Stomach (tissue), 4 donors: ENCODE results near the gene XPC.

ENCODE experiments used
- CTCF ChIP-seq, 7 experiments: fragments of 450-650 bp in 4 of 7; fragments of 200-600 bp in 3 of 7; sonication (generic) in 3 of 7; IDR thresholded peaks; one replicate each; pipeline ENCODE4 v1.5.1; 2016 to 2019; ENCODE audit warnings: antibody characterized with exemption in 7 of 7, control low read depth in 2 of 7, mild to moderate bottlenecking in 1 of 7
- POLR2A ChIP-seq, 4 donors: fragments of 450-650 bp; IDR thresholded peaks; one replicate each; pipeline ENCODE4 v1.6.1; 2016; ENCODE audit warnings: antibody characterized with exemption in 4 of 4, control low read depth in 2 of 4, mild to moderate bottlenecking in 1 of 4, moderate library complexity in 1 of 4
- POLR2AphosphoS5 ChIP-seq, 3 donors: sonication (generic); formaldehyde crosslinking; IDR thresholded peaks; one replicate each; pipeline ENCODE4 v1.6.1; 2016; ENCODE audit warnings: antibody characterized with exemption in 3 of 3

GRCh38 chr3:14202874-14203520, 24.6 kb upstream of the XPC start:
- no peak for TF ChIP-seq CTCF (IDR thresholded peaks at IDR 0.05)
- no peak for TF ChIP-seq POLR2A (IDR thresholded peaks at IDR 0.05)
- TF ChIP-seq POLR2AphosphoS5 (IDR thresholded peaks at IDR 0.05) = no peak
